Loucy (cell line): ENCODE results near the gene SULT2B1.

Source experiments
- H2AFZ ChIP-seq: fragments of 200-600 bp; sonication (generic); 2 replicates; pipeline ENCODE4 v1.6.0; 2016; ENCODE audit warnings: antibody characterized with exemption, mild to moderate bottlenecking, low read length, moderate library complexity
- H3F3A ChIP-seq: fragments of 200-600 bp; 2 replicates; pipeline ENCODE4 v1.6.0; 2016; ENCODE audit warnings: antibody characterized with exemption, low read depth, mild to moderate bottlenecking
- H3K27me3 ChIP-seq: fragments of 200-600 bp; sonication (generic); 2 replicates; pipeline ENCODE4 v1.6.1; 2014; ENCODE audit warnings: low read length, mild to moderate bottlenecking; ENCODE audit not compliant: insufficient read depth, poor library complexity, severe bottlenecking
- H3K36me3 ChIP-seq: fragments of 200-600 bp; sonication (generic); 2 replicates; pipeline ENCODE4 v1.6.1; 2016; ENCODE audit warnings: low read length; ENCODE audit not compliant: insufficient read depth
- H3K4me1 ChIP-seq: fragments of 200-600 bp; sonication (generic); 2 replicates; pipeline ENCODE4 v1.5.1; 2014; ENCODE audit warnings: low read length, mild to moderate bottlenecking; ENCODE audit not compliant: insufficient read depth, poor library complexity, severe bottlenecking
- H3K4me2 ChIP-seq: fragments of 200-600 bp; sonication (generic); 2 replicates; pipeline ENCODE4 v1.6.0; 2014; ENCODE audit warnings: antibody characterized with exemption, low read length, low read depth, mild to moderate bottlenecking; ENCODE audit not compliant: poor library complexity, severe bottlenecking
- H3K4me3 ChIP-seq: fragments of 200-600 bp; sonication (generic); 2 replicates; pipeline ENCODE4 v1.5.1; 2014; ENCODE audit warnings: low read length, mild to moderate bottlenecking, mixed read lengths; ENCODE audit not compliant: poor library complexity, severe bottlenecking
- H3K79me2 ChIP-seq: fragments of 200-600 bp; sonication (generic); 2 replicates; pipeline ENCODE4 v1.6.1; 2014; ENCODE audit warnings: low read length; ENCODE audit not compliant: insufficient read depth
- H3K9ac ChIP-seq: fragments of 200-600 bp; sonication (generic); 2 replicates; pipeline ENCODE4 v1.6.0; 2014; ENCODE audit warnings: mild to moderate bottlenecking, low read depth, low read length, moderate library complexity; ENCODE audit not compliant: poor library complexity, severe bottlenecking
- H3K9me2 ChIP-seq: fragments of 200-600 bp; sonication (generic); replicated peaks from 2 replicates; pipeline ENCODE4 v1.6.1; 2016; ENCODE audit warnings: low read depth, low read length, mixed read lengths
- H3K9me3 ChIP-seq: fragments of 200-600 bp; sonication (generic); 2 replicates; pipeline ENCODE4 v1.6.1; 2014; ENCODE audit warnings: mild to moderate bottlenecking, antibody characterized with exemption, low read length, low read depth; ENCODE audit not compliant: insufficient read depth
- H4K20me1 ChIP-seq: fragments of 200-600 bp; sonication (generic); 2 replicates; pipeline ENCODE4 v1.6.0; 2014; ENCODE audit warnings: antibody characterized with exemption, low read length, mild to moderate bottlenecking; ENCODE audit not compliant: insufficient read depth, poor library complexity, severe bottlenecking
- EZH2phosphoT487 ChIP-seq: fragments of 200-600 bp; IDR thresholded peaks from 2 replicates; pipeline ENCODE4 v1.6.1; 2018; ENCODE audit warnings: antibody characterized with exemption, mild to moderate bottlenecking, moderate library complexity, borderline replicate concordance
- TF ChIP-seq, protein P1 (sequence below): fragments of 200-600 bp; sonication (generic); conservative IDR thresholded peaks from 2 replicates; pipeline ENCODE4 v1.5.1; 2014; ENCODE audit warnings: mild to moderate bottlenecking, antibody characterized with exemption, low read length

SULT2B1 gene

DNA sequence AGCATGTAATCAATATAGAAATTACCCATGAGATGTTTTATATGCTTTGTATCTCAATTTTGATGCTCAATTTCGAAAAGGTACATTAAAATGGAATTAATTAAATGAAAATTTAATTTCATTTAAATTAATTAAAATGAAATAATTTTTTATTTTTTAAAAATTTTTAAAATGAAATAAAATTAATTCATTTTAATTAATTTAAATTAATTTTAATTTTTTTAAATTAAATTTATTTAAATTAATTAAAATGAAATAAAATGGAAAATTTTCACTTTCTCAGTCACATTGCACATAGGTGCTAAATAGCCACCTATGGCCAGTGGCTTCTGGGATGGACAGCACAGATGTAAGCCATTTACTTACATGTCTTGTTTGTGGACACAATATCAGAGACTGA, 4.2 kb upstream of the SULT2B1 start:
- TF ChIP-seq EZH2phosphoT487 = no peak
- TF ChIP-seq, protein P1, sequence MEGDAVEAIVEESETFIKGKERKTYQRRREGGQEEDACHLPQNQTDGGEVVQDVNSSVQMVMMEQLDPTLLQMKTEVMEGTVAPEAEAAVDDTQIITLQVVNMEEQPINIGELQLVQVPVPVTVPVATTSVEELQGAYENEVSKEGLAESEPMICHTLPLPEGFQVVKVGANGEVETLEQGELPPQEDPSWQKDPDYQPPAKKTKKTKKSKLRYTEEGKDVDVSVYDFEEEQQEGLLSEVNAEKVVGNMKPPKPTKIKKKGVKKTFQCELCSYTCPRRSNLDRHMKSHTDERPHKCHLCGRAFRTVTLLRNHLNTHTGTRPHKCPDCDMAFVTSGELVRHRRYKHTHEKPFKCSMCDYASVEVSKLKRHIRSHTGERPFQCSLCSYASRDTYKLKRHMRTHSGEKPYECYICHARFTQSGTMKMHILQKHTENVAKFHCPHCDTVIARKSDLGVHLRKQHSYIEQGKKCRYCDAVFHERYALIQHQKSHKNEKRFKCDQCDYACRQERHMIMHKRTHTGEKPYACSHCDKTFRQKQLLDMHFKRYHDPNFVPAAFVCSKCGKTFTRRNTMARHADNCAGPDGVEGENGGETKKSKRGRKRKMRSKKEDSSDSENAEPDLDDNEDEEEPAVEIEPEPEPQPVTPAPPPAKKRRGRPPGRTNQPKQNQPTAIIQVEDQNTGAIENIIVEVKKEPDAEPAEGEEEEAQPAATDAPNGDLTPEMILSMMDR = no peak
- H3K27me3 ChIP-seq = no peaks in the 10 kb centered on the region
- H3K9me3 ChIP-seq = no peaks in the 10 kb centered on the region
- H2AFZ ChIP-seq = no peak overlapping the region
- H3F3A ChIP-seq = no peaks in the 10 kb centered on the region
- no peak overlapping the region for H3K4me3 ChIP-seq
- H3K4me1 ChIP-seq = no peaks in the 10 kb centered on the region
- H3K36me3 ChIP-seq = no peaks in the 10 kb centered on the region
- no peaks in the 10 kb centered on the region for H3K9me2 ChIP-seq
- no peaks in the 10 kb centered on the region for H4K20me1 ChIP-seq
- H3K79me2 ChIP-seq = no peaks in the 10 kb centered on the region
- H3K9ac ChIP-seq = no peak overlapping the region
- no peak overlapping the region for H3K4me2 ChIP-seq

- Histone ChIP-seq H3K4me2 (no peak overlapping the region), H2AFZ (no peak overlapping the region), H3K4me3 (no peak overlapping the region), H3K9me2 (no peaks in the 10 kb centered on the region), H3K36me3 (no peaks in the 10 kb centered on the region), H3K79me2 (no peaks in the 10 kb centered on the region), H3K4me1 (no peaks in the 10 kb centered on the region), H3K9me3 (no peaks in the 10 kb centered on the region), H3K27me3 (no peaks in the 10 kb centered on the region), H4K20me1 (no peaks in the 10 kb centered on the region), H3K9ac (no peak overlapping the region), H3F3A (no peaks in the 10 kb centered on the region)
- TF ChIP-seq, protein P1 = no peak
- no peak for TF ChIP-seq EZH2phosphoT487
Measured at GRCh38 chr19:48548253-48548911, 3.6 kb upstream of the SULT2B1 start.

GRCh38 chr19:48549380-48549779, 2.6 kb upstream of the SULT2B1 start:
- Histone ChIP-seq H2AFZ (no peak overlapping the region), H3K9me2 (no peaks in the 10 kb centered on the region), H3F3A (no peaks in the 10 kb centered on the region), H3K27me3 (no peaks in the 10 kb centered on the region), H3K4me2 (no peak overlapping the region), H3K4me1 (no peaks in the 10 kb centered on the region), H3K9ac (no peak overlapping the region), H3K9me3 (no peaks in the 10 kb centered on the region), H3K4me3 (no peak overlapping the region), H4K20me1 (no peaks in the 10 kb centered on the region), H3K79me2 (no peaks in the 10 kb centered on the region), H3K36me3 (no peaks in the 10 kb centered on the region)
- TF ChIP-seq, protein P1 = no peak
- TF ChIP-seq EZH2phosphoT487 = no peak
